IgD-negative memory B cell (primary cell): ENCODE results near the gene SHPK. TPM values are rescaled to one million over a fixed set of nuclear protein-coding genes. Genes with fewer than 3 reads are reported as not detected.
"Not testable (repeated sequence)": the region's sequence is repeated elsewhere in the genome, so short reads cannot be mapped to it uniquely, and the experiment has no call there.

ENCODE experiments used
- H3K27ac Mint-ChIP-seq, 3 donors: one replicate each; pipeline ENCODE4 v1.8.0; 2020 to 2022; ENCODE audit warnings: mild to moderate bottlenecking in 3 of 3, mixed read lengths in 3 of 3, moderate library complexity in 1 of 3
- H3K27me3 Mint-ChIP-seq: one replicate; pipeline ENCODE4 v1.8.0; 2021; ENCODE audit warnings: mixed read lengths
- H3K36me3 Mint-ChIP-seq: one replicate; pipeline ENCODE4 v1.8.0; 2020; ENCODE audit warnings: mild to moderate bottlenecking, mixed read lengths
- H3K4me1 Mint-ChIP-seq, 3 donors: one replicate each; pipeline ENCODE4 v1.8.0; 2020 to 2022; ENCODE audit warnings: mixed read lengths in 3 of 3, mild to moderate bottlenecking in 1 of 3
- H3K4me3 Mint-ChIP-seq, 4 donors: one replicate each; pipeline ENCODE4 v1.8.0; 2020 to 2022; ENCODE audit warnings: mild to moderate bottlenecking in 4 of 4, mixed read lengths in 4 of 4, moderate library complexity in 3 of 4
- H3K9me3 Mint-ChIP-seq, 3 donors: one replicate each; pipeline ENCODE4 v1.8.0; 2020 to 2021; ENCODE audit warnings: mixed read lengths in 3 of 3, mild to moderate bottlenecking in 1 of 3
- polyA plus RNA-seq: library from polyadenylated mRNA; unstranded; fragments of 300-500 nt; fragmentation: Illumina TruSeq; gene quantifications from one replicate; pipeline ENCODE4 v1.2.3, GENCODE V29; 2021

The SHPK gene
- polyA plus RNA-seq, 1 donor from 2014 or later: 7.0 TPM

DNA sequence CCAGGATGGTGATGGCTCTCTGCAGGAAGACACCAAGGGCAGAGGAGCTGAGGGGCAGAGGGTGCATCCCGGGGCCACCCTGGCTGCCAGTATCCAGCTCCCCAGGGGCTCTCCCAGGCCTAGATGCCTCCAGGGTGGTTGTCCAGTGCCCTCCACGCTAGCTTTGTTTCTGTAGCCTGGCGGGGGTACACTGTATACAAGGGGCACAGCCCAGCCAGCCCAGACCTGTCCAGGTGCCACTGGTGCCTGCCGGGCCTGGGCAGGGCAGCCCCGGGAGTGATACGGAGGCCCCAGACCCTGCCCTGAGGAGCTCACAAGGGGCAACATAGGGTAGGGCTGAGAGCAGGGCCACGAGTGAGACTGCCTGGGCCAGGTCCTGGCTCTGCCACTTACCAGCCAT is 63.8 kb downstream of the SHPK start:
- Mint-ChIP-seq H3K9me3 (no peaks in the 10 kb centered on the region), H3K36me3 (peaks cover 13% of the 10 kb centered on the region), H3K27me3 (no peaks in the 10 kb centered on the region), H3K4me1 (peaks cover 0 to 2% (median 0%) of the 10 kb centered on the region in 3 donors), H3K27ac (no peak overlapping the region), H3K4me3 (no peak overlapping the region)

DNA sequence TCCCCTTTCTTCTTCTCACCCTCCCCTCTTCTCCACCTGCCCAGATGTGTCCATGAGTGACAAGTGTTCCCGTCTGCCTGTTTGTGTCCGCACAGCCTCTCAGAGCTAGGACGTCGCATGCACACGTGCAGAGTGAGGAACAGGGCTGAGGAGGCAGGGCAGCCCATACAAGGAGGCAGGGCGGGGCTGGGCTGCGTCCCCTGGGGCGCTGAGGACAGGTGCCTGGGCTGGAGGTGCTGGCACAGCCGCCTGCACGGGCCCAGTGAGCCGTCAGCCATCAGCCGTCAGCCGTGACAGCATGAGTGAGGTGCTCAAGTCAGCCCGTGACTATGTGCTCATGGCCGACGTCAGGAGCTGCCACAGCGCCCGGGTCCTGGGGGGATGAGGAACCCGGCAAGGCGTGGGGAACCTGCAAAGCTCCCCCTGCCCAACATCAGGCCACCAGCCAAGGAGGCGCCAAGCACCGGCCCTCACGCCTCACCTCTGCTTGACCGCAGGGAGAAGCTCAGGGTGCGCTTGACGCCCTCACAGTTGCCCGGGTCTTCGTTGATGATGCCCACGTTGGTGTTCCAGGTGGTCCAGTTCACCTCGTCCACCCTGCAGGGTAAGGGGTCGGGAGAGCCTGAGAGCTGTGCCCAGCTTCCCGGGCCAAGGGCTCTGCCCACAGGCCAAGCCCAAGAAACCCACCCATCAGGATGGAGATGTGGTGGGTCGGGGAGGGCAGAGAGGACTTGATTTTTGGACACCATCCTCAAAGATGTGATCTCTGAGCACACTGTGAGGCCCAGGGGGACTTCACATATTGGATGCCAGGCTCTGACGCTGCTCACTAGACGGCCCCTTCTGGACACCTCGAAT is 64.8 kb downstream of the SHPK start:
- no peaks in the 10 kb centered on the region for H3K27me3 Mint-ChIP-seq
- peaks cover 13% of the 10 kb centered on the region for H3K36me3 Mint-ChIP-seq
- H3K9me3 Mint-ChIP-seq: no peaks in the 10 kb centered on the region
- no peak overlapping the region for H3K27ac Mint-ChIP-seq
- H3K4me1 Mint-ChIP-seq: peaks cover 0 to 2% (median 0%) of the 10 kb centered on the region in 3 donors
- no peak overlapping the region for H3K4me3 Mint-ChIP-seq

DNA sequence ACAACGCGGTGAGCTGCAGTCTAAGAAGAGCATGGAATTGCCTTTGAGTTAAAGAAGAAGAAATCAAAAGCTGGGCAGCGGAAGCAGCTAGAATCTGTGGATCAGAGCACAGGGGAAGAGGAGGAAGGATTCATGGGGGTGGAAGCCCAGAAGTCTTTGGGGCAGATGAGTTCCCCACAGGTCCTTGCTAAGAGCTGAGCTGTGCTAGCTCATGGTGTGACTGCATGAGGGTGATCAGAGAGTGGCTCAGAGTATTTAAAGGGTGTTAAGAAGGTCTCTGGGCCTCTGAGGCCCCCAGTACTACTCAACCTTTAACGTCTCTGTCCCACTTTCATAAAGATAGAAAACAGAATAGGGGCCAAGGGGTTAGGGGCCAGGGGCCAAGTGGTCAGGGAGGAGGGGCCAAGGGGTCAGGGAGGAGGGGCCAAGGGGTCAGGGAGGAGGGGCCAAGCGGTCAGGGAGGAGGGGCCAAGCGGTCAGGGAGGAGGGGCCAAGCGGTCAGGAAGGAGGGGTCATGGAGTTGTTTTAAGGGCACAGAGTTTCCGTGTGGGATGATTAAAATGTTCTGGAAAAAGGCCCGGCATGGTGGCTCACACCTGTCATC is 66.4 kb downstream of the SHPK start:
- H3K9me3 Mint-ChIP-seq: no peaks in the 10 kb centered on the region
- H3K4me3 Mint-ChIP-seq: no peak overlapping the region
- H3K36me3 Mint-ChIP-seq: peaks cover 11% of the 10 kb centered on the region
- peaks cover 0 to 2% (median 0%) of the 10 kb centered on the region in 3 donors for H3K4me1 Mint-ChIP-seq
- peak overlapping the region in 1 of 3 donors; percentile 89 for H3K27ac Mint-ChIP-seq
- no peaks in the 10 kb centered on the region for H3K27me3 Mint-ChIP-seq

DNA sequence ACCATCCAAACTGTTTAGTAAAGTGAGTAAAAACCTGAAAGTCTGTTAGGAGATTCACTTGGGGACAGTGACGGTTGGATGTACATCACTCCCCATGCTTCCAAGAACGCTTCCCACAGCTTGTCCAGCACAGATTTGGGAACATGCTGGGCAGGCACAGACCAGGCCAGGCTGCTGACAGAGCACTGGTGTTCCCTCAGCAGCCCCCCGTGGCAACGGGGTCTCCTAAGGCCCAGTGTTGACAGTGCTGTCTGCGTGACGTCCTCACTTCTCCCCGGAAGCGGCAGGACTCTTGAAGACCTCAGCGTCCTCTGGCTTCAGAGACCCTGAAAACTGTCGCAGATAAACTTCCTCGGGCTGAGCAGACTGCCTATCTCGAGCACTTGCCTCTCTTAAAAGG is 69.5 kb downstream of the SHPK start:
- Mint-ChIP-seq H3K36me3 (peaks cover 11% of the 10 kb centered on the region), H3K9me3 (no peaks in the 10 kb centered on the region), H3K27me3 (no peaks in the 10 kb centered on the region), H3K4me1 (peaks cover 7 to 10% (median 9%) of the 10 kb centered on the region in 3 donors), H3K27ac (no peak overlapping the region), H3K4me3 (no peak overlapping the region)

DNA sequence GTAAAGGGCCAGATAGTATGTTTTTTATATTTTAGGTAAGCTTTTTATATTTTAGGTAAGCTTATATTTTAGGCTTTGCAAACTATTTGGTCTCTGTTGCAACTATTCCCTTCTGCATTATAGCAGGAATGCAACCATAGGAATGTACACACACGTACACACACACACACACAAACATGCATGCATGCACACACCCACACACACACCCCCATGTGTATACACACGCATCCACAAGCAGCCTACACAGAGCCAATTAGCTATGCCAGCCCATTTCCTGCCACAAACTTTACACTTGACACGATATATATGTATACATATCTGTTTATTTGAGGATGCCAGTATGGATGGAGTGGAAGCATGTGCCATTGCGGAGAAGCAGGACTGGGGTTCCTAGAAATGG is 70.9 kb downstream of the SHPK start:
- H3K4me1 Mint-ChIP-seq: peaks cover 6 to 10% (median 9%) of the 10 kb centered on the region in 3 donors
- H3K4me3 Mint-ChIP-seq: no peak overlapping the region
- no peaks in the 10 kb centered on the region for H3K27me3 Mint-ChIP-seq
- no peak overlapping the region for H3K27ac Mint-ChIP-seq
- peaks cover 9% of the 10 kb centered on the region for H3K36me3 Mint-ChIP-seq
- H3K9me3 Mint-ChIP-seq: no peaks in the 10 kb centered on the region

DNA sequence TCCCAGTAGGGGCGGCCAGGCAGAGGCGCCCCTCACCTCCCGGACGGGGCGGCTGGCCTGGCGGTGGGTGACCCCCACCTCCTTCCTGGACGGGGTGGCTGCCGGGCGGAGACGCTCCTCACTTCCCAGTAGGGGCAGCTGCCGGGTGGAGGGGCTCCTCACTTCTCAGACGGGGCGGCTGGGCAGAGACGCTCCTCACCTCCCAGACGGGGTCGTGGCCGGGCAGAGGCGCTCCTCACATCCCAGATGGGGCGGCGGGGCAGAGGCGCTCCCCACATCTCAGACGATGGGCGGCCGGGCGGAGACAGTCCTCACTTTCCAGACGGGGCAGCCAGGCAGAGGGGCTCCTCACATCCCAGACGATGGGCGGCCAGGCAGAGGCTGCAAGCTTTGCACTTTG is 71.8 kb downstream of the SHPK start:
- H3K9me3 Mint-ChIP-seq, H3K36me3 Mint-ChIP-seq, H3K4me1 Mint-ChIP-seq, H3K4me3 Mint-ChIP-seq, H3K27ac Mint-ChIP-seq, H3K27me3 Mint-ChIP-seq: not testable (repeated sequence)

DNA sequence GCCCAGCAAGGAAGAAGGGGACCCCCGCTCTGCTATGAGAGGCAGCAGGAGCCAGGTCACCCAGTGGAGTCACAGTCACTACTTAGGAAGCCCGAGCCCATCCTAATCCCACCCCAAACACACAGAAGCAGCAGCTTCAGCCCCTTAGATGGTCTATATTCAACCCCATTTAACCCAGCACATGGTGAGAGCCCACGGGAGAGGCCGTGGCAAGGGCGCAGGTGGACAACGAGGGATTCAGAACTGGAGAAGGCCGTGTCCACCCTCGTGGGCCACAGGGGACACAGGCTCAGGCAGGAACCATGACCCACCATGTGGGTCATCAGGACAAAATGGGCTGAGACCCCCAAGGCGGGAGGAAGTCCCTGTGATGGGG is 76.8 kb downstream of the SHPK start:
- peaks cover 31 to 33% (median 32%) of the 10 kb centered on the region in 3 donors for H3K4me1 Mint-ChIP-seq
- peaks cover 2% of the 10 kb centered on the region for H3K27me3 Mint-ChIP-seq
- peak overlapping the region in 3 of 4 donors; percentile 80 to 86 (median 84) for H3K4me3 Mint-ChIP-seq
- no peaks in the 10 kb centered on the region for H3K36me3 Mint-ChIP-seq
- peak overlapping the region; percentile 99 to 100 (median 99) for H3K27ac Mint-ChIP-seq
- no peaks in the 10 kb centered on the region for H3K9me3 Mint-ChIP-seq

DNA sequence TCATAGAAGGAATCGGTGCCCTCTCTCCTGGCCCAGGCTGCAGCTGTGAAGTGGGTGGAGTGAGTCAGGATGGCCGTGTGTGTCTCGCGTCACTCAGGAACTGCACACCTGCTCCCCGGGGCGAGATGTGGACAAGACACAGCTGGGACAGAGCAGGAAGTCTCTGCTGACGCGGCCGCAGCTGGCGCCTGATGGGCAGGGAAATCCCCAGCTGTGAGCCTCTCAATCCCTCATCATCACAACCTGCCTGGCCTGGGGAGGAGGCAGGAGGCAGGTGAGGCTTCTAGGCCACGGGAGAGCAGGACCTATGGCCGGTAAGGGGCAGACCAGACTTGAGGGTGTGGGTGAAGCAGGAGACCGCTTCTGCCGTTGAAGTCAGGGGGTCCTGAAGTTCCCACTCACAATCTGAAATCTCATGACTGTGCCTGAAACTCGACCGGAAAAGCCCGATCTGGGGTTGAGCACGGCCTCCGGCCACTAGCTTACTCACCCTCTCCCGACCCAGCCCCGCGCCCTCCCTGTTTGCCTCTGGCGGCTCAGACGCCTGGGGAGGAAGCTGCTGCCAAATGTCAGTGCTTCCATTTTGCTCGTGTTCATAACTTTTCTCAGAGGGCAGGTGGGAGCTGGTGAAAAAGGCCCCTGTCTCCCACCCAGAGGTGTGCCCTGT is 77.3 kb downstream of the SHPK start:
- Mint-ChIP-seq H3K9me3 (no peaks in the 10 kb centered on the region), H3K4me1 (peaks cover 31 to 33% (median 32%) of the 10 kb centered on the region in 3 donors), H3K36me3 (no peaks in the 10 kb centered on the region), H3K27ac (peak overlapping the region; percentile 99 to 100 (median 99)), H3K4me3 (peak overlapping the region; percentile 68 to 86 (median 84)), H3K27me3 (peaks cover 2% of the 10 kb centered on the region)

Other genes starting within 250 kb of the SHPK start
- gene OR3A2, start 249.9 kb downstream of the SHPK start, polyA plus RNA-seq: 1.7 TPM
- gene OR1E1, start 237.8 kb downstream of the SHPK start, polyA plus RNA-seq: not detected
- gene OR3A3, start 224.9 kb downstream of the SHPK start, polyA plus RNA-seq: not detected
- gene OR1E2, start 202.4 kb downstream of the SHPK start, polyA plus RNA-seq: not detected
- gene SPATA22, start 164.4 kb downstream of the SHPK start, polyA plus RNA-seq: not detected
- not detected for gene ASPA, start 160.3 kb downstream of the SHPK start, polyA plus RNA-seq
- 2.2 TPM for gene TRPV3, start 78.4 kb downstream of the SHPK start, polyA plus RNA-seq
- gene TRPV1, start 26.8 kb downstream of the SHPK start, polyA plus RNA-seq: 2.5 TPM
- gene CTNS, start 510 bp upstream of the SHPK start, polyA plus RNA-seq: 13.0 TPM
- 72.1 TPM for gene TAX1BP3, start 32.3 kb upstream of the SHPK start, polyA plus RNA-seq
- gene EMC6, start 32.6 kb upstream of the SHPK start, polyA plus RNA-seq: 81.8 TPM
- gene P2RX5, start 59.9 kb upstream of the SHPK start, polyA plus RNA-seq: 764 TPM
- gene HASPIN, start 87.7 kb upstream of the SHPK start, polyA plus RNA-seq: 0.34 TPM
- gene ITGAE, start 164.9 kb upstream of the SHPK start, polyA plus RNA-seq: 125 TPM
- 12.5 TPM for gene NCBP3, start 210.0 kb upstream of the SHPK start, polyA plus RNA-seq